HUES6 (cell line): ENCODE measurements around the gene ZBTB4.
"Not testable (repeated sequence)": the region's sequence is repeated elsewhere in the genome, so short reads cannot be mapped to it uniquely, and the experiment has no call there.

Source experiments
- H3K27ac ChIP-seq: 2 replicates; pipeline ENCODE4 v1.7.0; 2013; ENCODE audit warnings: low read depth, mild to moderate bottlenecking, low read length, inconsistent platforms
- H3K27me3 ChIP-seq: 2 replicates; pipeline ENCODE4 v1.6.1; 2013; ENCODE audit warnings: low read length; ENCODE audit not compliant: control insufficient read depth, insufficient read depth
- H3K36me3 ChIP-seq: 2 replicates; pipeline ENCODE4 v1.6.1; 2013; ENCODE audit warnings: low read length; ENCODE audit not compliant: control insufficient read depth, insufficient read depth
- H3K4me1 ChIP-seq: 2 replicates; pipeline ENCODE4 v1.6.1; 2013; ENCODE audit warnings: low read length; ENCODE audit not compliant: control insufficient read depth, insufficient read depth
- H3K4me3 ChIP-seq: 2 replicates; pipeline ENCODE4 v1.5.1; 2013; ENCODE audit warnings: low read depth, low read length
- H3K9ac ChIP-seq: one replicate; pipeline ENCODE4 v1.6.1; 2013; ENCODE audit warnings: mild to moderate bottlenecking, low read length
- H3K9me3 ChIP-seq: 2 replicates; pipeline ENCODE4 v1.6.1; 2013; ENCODE audit warnings: low read depth, low read length; ENCODE audit not compliant: control insufficient read depth, insufficient read depth

The ZBTB4 gene

GRCh38 chr17:7480089-7480384 is 606 bp upstream of the ZBTB4 start:
- H3K9me3 ChIP-seq, result no peaks in the 10 kb centered on the region
- peak overlapping the region; percentile 81 for H3K4me3 ChIP-seq
- H3K36me3 ChIP-seq, result no peaks in the 10 kb centered on the region
- H3K27me3 ChIP-seq, result no peaks in the 10 kb centered on the region
- peaks cover 44% of the 10 kb centered on the region for H3K4me1 ChIP-seq
- H3K9ac ChIP-seq, result peak overlapping the region; percentile 92
- H3K27ac ChIP-seq, result peak overlapping the region; percentile 52; the same call in 1 of the 2 replicates

- H3K9ac ChIP-seq, result peak overlapping the region; percentile 72
- H3K36me3 ChIP-seq, result no peaks in the 10 kb centered on the region
- H3K27me3 ChIP-seq, result no peaks in the 10 kb centered on the region
- H3K4me1 ChIP-seq, result peaks cover 44% of the 10 kb centered on the region
- no peaks in the 10 kb centered on the region for H3K9me3 ChIP-seq
- peak overlapping the region; percentile 66 for H3K4me3 ChIP-seq
- H3K27ac ChIP-seq, result peak overlapping the region; percentile 50; the same call in 1 of the 2 replicates
Observed at GRCh38 chr17:7478276-7479212, 887 bp downstream of the ZBTB4 start.

DNA sequence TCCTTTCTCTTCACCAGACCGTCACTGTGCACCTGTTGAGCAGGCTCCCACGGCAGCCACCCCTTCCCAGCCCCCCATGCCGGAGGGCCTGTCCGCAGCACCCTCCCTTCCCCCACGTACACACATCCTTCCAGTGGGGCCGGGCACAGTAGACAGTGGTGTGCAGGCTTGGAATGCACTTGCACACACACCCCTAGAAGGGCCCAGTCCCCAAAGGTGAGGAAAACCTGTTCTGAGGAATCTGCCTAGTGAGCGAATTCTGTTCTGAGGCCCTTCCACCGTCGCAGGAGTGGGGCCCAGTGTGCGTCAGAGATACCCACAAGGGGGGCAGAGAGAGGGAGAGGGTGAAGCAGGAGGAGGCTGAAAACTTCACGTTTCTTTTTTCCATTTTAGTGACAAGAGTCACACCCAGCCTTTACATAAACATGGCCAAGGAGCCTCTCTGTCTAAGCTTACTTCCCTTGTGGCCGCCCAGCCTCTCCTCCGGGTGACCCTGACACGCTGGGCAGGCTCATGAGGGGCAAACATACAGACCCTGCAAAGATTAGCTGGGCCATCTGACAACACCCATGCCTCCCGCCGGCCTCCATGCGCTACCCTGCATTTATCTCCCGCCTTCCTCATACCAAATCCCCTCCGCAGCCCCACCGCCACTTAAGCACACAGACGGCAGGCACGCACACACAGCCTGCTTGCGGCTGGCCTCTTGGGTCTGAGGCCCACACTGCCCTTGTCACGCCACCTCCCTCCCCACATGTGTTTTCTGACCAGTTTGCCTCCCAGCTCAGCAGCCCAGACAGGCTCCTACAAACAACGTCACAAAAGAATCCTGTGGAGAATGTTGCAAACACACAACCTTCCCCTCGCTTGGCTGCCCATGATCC is 1.8 kb downstream of the ZBTB4 start:
- peaks cover 38% of the 10 kb centered on the region for H3K4me1 ChIP-seq
- peak overlapping the region; percentile 18 for H3K9ac ChIP-seq
- no peak overlapping the region for H3K27ac ChIP-seq
- H3K36me3 ChIP-seq, result no peaks in the 10 kb centered on the region
- H3K4me3 ChIP-seq, result peak overlapping the region; percentile 66
- H3K9me3 ChIP-seq, result no peaks in the 10 kb centered on the region
- H3K27me3 ChIP-seq, result no peaks in the 10 kb centered on the region

DNA sequence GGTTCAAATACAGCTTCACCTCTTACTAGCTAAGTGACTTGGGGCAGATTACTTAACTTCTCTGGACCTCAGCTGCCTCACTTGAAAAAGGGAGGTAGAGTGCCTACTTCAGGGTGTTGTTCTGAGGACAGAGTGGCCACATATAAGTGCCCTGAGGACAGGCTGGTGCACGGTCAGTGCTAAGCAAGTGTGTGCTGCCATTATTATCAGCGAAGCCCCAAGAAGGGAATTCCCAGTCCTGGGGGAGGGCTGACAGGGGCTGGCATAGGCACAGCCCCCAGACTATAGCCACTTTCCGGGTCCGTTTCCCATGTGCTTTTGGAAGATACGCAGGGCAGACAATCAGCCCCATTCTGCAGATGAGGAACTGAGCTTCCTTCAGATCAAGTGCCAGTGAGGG is 2.5 kb downstream of the ZBTB4 start:
- no peak overlapping the region for H3K4me3 ChIP-seq
- no peak overlapping the region for H3K9ac ChIP-seq
- H3K36me3 ChIP-seq, result no peaks in the 10 kb centered on the region
- no peaks in the 10 kb centered on the region for H3K27me3 ChIP-seq
- H3K27ac ChIP-seq, result no peak overlapping the region
- H3K9me3 ChIP-seq, result no peaks in the 10 kb centered on the region
- H3K4me1 ChIP-seq, result peaks cover 34% of the 10 kb centered on the region

GRCh38 chr17:7476494-7476893 is 2.9 kb downstream of the ZBTB4 start:
- Histone ChIP-seq H3K9me3 (no peaks in the 10 kb centered on the region), H3K27ac (no peak overlapping the region), H3K36me3 (no peaks in the 10 kb centered on the region), H3K4me3 (no peak overlapping the region), H3K9ac (peak overlapping the region; percentile 0), H3K27me3 (no peaks in the 10 kb centered on the region), H3K4me1 (peaks cover 34% of the 10 kb centered on the region)

DNA sequence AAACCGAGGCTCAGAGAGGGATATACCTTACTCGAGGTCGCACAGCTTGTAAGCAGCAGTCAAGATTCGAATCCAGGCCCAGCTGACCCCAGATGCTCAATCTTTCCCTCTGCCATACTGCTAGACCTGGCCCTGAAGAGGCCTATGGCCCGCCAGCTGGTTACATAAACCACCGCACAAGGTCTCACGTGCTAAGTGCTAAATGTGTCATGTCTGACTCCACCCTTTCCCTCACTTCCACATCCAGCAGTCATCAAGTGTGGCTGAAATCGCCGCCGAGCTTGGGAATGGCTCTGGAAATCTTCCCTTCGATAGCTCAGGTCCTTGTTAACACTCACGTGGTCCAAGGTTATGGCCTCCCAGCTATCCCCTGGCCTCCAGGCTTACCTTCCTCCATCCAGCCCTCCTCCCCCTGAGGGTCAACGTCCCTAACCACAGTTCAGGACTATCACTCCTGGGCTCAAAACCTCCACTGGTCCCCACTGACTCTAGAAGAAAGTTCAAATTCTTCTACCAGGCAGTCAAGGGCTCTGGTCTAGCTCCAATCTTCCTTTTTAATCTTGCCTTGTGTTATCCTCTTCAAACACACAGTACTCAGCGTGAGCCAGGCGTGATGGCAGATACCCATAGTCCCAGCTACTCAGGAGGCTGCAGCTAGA is 3.5 kb downstream of the ZBTB4 start:
- no peak overlapping the region for H3K4me3 ChIP-seq
- no peak overlapping the region for H3K9ac ChIP-seq
- H3K9me3 ChIP-seq, result no peaks in the 10 kb centered on the region
- no peak overlapping the region for H3K27ac ChIP-seq
- no peaks in the 10 kb centered on the region for H3K27me3 ChIP-seq
- no peaks in the 10 kb centered on the region for H3K36me3 ChIP-seq
- H3K4me1 ChIP-seq, result peaks cover 34% of the 10 kb centered on the region

DNA sequence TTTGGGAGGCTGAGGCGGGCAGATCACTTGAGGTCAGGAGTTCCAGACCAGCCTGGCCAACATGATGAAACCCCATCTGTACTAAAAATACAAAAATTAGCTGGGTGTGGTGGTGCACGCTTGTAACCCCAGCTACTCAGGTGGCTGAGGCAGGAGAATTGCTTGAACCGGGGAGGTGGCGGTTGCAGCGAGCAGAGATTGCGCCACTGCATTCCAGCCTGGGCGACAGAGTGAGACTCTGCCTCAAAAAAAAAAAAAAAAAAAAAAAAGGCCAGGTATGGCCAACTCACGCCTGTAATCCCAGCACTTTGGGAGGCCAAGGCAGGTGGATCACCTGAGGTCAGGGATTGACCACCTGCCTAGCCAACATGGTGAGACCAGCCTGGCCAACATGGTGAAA is 4.7 kb downstream of the ZBTB4 start:
- not testable (repeated sequence) for H3K9ac ChIP-seq, H3K27me3 ChIP-seq, H3K27ac ChIP-seq, H3K36me3 ChIP-seq, H3K9me3 ChIP-seq, H3K4me3 ChIP-seq
- peaks cover 29% of the 10 kb centered on the region for H3K4me1 ChIP-seq

DNA sequence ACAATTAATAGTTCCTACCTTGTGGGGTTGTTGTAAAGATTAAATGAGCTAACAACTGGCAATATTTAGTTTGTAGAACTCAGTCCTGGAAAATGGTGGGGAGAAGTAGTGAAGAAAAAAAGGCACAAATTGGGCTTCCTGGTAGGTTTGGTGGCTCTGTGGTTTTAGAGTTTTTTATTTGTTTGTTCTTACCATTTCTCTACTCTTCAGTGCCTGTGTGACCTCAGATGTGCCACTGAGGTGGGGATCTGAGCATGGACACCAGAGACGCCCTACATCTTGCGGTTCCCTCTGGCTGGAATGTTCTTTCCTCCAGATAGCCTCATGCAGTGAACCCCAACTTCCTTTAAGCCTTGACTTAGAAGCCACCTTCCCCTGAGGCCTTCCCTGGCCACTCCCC is 7.7 kb downstream of the ZBTB4 start:
- Histone ChIP-seq H3K36me3 (peaks cover 3% of the 10 kb centered on the region), H3K4me3 (no peak overlapping the region), H3K27ac (no peak overlapping the region), H3K4me1 (peaks cover 9% of the 10 kb centered on the region), H3K9me3 (no peaks in the 10 kb centered on the region), H3K27me3 (no peaks in the 10 kb centered on the region), H3K9ac (no peak overlapping the region)

DNA sequence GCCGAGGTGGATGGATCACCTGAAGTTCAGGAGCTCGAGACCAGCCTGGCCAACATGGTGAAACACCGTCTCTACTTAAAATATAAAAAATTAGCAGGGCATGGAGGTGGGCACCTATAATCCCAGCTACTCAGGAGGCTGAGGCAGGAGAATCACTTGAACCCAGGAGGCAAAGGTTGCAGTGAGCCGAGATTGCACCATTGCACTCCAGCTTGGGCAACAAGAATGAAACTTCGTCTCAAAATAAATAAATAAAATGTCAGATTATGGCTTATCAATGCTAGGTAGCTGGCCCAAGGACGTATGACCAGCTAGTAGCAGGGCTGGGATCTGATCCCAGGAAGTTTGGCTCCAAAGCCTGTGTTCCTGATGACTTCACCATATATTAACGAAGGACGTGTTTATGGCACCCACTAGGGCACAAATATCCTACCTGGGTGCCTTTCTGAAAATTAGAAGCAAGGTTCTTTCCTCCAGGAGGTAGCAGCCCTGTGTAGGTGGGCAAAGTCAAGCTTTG is 8.9 kb downstream of the ZBTB4 start:
- H3K27me3 ChIP-seq, H3K27ac ChIP-seq, H3K4me3 ChIP-seq, H3K9ac ChIP-seq, H3K9me3 ChIP-seq, H3K4me1 ChIP-seq: not testable (repeated sequence)
- peaks cover 10% of the 10 kb centered on the region for H3K36me3 ChIP-seq

DNA sequence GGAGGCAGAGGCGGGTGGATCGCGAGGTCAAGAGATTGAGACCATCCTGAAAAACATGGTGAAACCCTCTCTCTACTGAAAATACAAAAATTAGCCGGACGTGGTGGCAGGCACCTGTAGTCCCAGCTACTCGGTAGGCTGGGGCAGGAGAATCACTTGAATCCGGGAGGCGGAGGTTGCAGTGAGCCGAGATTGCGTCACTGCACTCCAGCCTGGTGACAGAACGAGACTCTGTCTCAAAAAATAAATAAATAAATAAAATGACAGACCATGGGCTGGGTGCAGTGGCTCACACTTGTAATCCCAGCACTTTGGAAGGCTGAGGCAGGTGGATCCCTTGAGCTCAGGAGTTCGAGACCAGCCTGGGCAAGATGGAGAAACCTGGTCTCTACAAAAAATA is 9.6 kb downstream of the ZBTB4 start:
- not testable (repeated sequence) for H3K27ac ChIP-seq, H3K27me3 ChIP-seq, H3K9me3 ChIP-seq, H3K4me1 ChIP-seq, H3K9ac ChIP-seq, H3K4me3 ChIP-seq
- H3K36me3 ChIP-seq, result peaks cover 12% of the 10 kb centered on the region
